ENCODE data around the gene FAM149A. TPM values are rescaled to one million over a fixed set of nuclear protein-coding genes. Genes with fewer than 3 reads are reported as not detected.

The FAM149A gene
- polyA plus RNA-seq, 1 donor (not counting 4 experiments of a cell fraction or from before 2014, with no cell fraction given): 0.41 TPM

GRCh38 chr4:186109245-186109644, 4.7 kb downstream of the FAM149A start:
- H3K9ac ChIP-seq (ENCODE audit: control insufficient read depth, extremely low read depth, insufficient read depth, low read length): no peak overlapping the region
- FAIRE-seq (no peak), DNase-seq (ENCODE audit: low read depth, low spot score) (no peak)
- H3K27me3 ChIP-seq (ENCODE audit: control insufficient read depth, extremely low read depth, insufficient read depth, low read length): peaks cover 29% of the 10 kb centered on the region
- H3K27ac ChIP-seq (ENCODE audit: control insufficient read depth, insufficient read depth, low read length): no peak overlapping the region
- no peak overlapping the region for H3K4me2 ChIP-seq (ENCODE audit: control insufficient read depth, extremely low read depth, insufficient read depth, low read depth, low read length)
- no peak overlapping the region for H3K4me3 ChIP-seq (ENCODE audit: control insufficient read depth in 2 of 3, extremely low read depth in 1 of 3, insufficient read depth in 2 of 3, low read depth in 1 of 3, low read length in 3 of 3)
- no peak overlapping the region for H2AFZ ChIP-seq (ENCODE audit: control insufficient read depth, low read length)
- H4K20me1 ChIP-seq (ENCODE audit: control insufficient read depth, extremely low read depth, insufficient read depth, low read length): no peaks in the 10 kb centered on the region
- TF ChIP-seq CTCF (optimal IDR thresholded peaks at IDR 0.05 in 1 of 3, IDR thresholded peaks at IDR 0.05 in 1 of 3, conservative IDR thresholded peaks at IDR 0.05 in 1 of 3; ENCODE audit: extremely low read depth in 1 of 3, insufficient read depth in 2 of 3, low read length in 3 of 3) (no peak), EZH2 (IDR thresholded peaks at IDR 0.05; ENCODE audit: low read length) (no peak)
- dilution Hi-C loops (cut with MboI; ENCODE audit: extremely low pct_ligation_motif_present, low sequenced_read_pairs): no loop called here
- H3K9me1 ChIP-seq (ENCODE audit: control insufficient read depth, extremely low read depth, insufficient read depth, low read length): no peaks in the 10 kb centered on the region
- no peaks in the 10 kb centered on the region for H3K79me2 ChIP-seq (ENCODE audit: control insufficient read depth, insufficient read depth, low read length)
- H3K36me3 ChIP-seq (ENCODE audit: control insufficient read depth in 2 of 2, extremely low read depth in 1 of 2, insufficient read depth in 2 of 2, low read length in 2 of 2): no peaks in the 10 kb centered on the region
- no peaks in the 10 kb centered on the region for H3K4me1 ChIP-seq (ENCODE audit: control insufficient read depth, extremely low read depth, insufficient read depth, low read length)
- H3K9me3 ChIP-seq (ENCODE audit: control insufficient read depth, low read depth, low read length): no peaks in the 10 kb centered on the region

- H3K27me3 ChIP-seq (ENCODE audit: control insufficient read depth, extremely low read depth, insufficient read depth, low read length): peaks cover 5% of the 10 kb centered on the region
- no peaks in the 10 kb centered on the region for H3K9me3 ChIP-seq (ENCODE audit: control insufficient read depth, low read depth, low read length)
- no peak overlapping the region for H3K27ac ChIP-seq (ENCODE audit: control insufficient read depth, insufficient read depth, low read length)
- H3K4me3 ChIP-seq (ENCODE audit: control insufficient read depth in 2 of 3, extremely low read depth in 1 of 3, insufficient read depth in 2 of 3, low read depth in 1 of 3, low read length in 3 of 3): no peak overlapping the region
- no peak overlapping the region for H2AFZ ChIP-seq (ENCODE audit: control insufficient read depth, low read length)
- H4K20me1 ChIP-seq (ENCODE audit: control insufficient read depth, extremely low read depth, insufficient read depth, low read length): no peaks in the 10 kb centered on the region
- no peak for DNase-seq (ENCODE audit: low read depth, low spot score)
- H3K79me2 ChIP-seq (ENCODE audit: control insufficient read depth, insufficient read depth, low read length): no peaks in the 10 kb centered on the region
- TF ChIP-seq CTCF (optimal IDR thresholded peaks at IDR 0.05 in 1 of 3, IDR thresholded peaks at IDR 0.05 in 1 of 3, conservative IDR thresholded peaks at IDR 0.05 in 1 of 3; ENCODE audit: extremely low read depth in 1 of 3, insufficient read depth in 2 of 3, low read length in 3 of 3) (no peak), EZH2 (IDR thresholded peaks at IDR 0.05; ENCODE audit: low read length) (no peak)
- dilution Hi-C loops (cut with MboI; ENCODE audit: extremely low pct_ligation_motif_present, low sequenced_read_pairs): no loop called here
- no peaks in the 10 kb centered on the region for H3K9me1 ChIP-seq (ENCODE audit: control insufficient read depth, extremely low read depth, insufficient read depth, low read length)
- no peak overlapping the region for H3K4me2 ChIP-seq (ENCODE audit: control insufficient read depth, extremely low read depth, insufficient read depth, low read depth, low read length)
- no peaks in the 10 kb centered on the region for H3K4me1 ChIP-seq (ENCODE audit: control insufficient read depth, extremely low read depth, insufficient read depth, low read length)
- no peaks in the 10 kb centered on the region for H3K36me3 ChIP-seq (ENCODE audit: control insufficient read depth in 2 of 2, extremely low read depth in 1 of 2, insufficient read depth in 2 of 2, low read length in 2 of 2)
- no peak overlapping the region for H3K9ac ChIP-seq (ENCODE audit: control insufficient read depth, extremely low read depth, insufficient read depth, low read length)
- FAIRE-seq: no peak
Observed at GRCh38 chr4:186116697-186117096, 12.2 kb downstream of the FAM149A start.

Data from keratinocyte (primary cell).